Transverse colon (tissue), 4 donors: ENCODE results near the gene ASXL3. TPM values are rescaled to one million over a fixed set of nuclear protein-coding genes. Genes with fewer than 3 reads are reported as not detected.

Experiments used
- DNase-seq: peaks from one replicate; pipeline ENCODE4 v3.0.0-alpha.2; 2019
- H3K27ac ChIP-seq, 4 donors: fragments of 200-600 bp; sonication (generic); 2 replicates each; pipeline ENCODE4 v1.5.1; 2016 to 2018; ENCODE audit warnings: inconsistent platforms in 4 of 4
- H3K27me3 ChIP-seq: fragments of 200-600 bp; sonication (generic); 2 replicates; pipeline ENCODE4 v1.5.1; 2017; ENCODE audit warnings: inconsistent platforms
- H3K36me3 ChIP-seq, 4 donors: fragments of 200-600 bp; sonication (generic); 2 replicates each; pipeline ENCODE4 v1.5.1; 2017 to 2019; ENCODE audit warnings: inconsistent platforms in 4 of 4
- H3K4me1 ChIP-seq, 4 donors: fragments of 200-600 bp; sonication (generic); 2 replicates each; pipeline ENCODE4 v1.5.1; 2017 to 2020; ENCODE audit warnings: inconsistent platforms in 4 of 4
- H3K4me3 ChIP-seq, 4 donors: fragments of 200-600 bp; sonication (generic); 1 replicate in 1 of 4; 2 replicates in 3 of 4; pipeline versions ENCODE4 v1.5.1 to v1.6.1; 2017 to 2019; ENCODE audit warnings: inconsistent platforms in 4 of 4
- H3K9me3 ChIP-seq, 2 donors: fragments of 200-600 bp; sonication (generic); 2 replicates each; pipeline ENCODE4 v1.5.1; 2017 to 2019; ENCODE audit warnings: inconsistent platforms in 2 of 2
- CTCF ChIP-seq, 5 experiments: fragments of 200-600 bp in 3 of 5; fragments of 450-650 bp in 2 of 5; sonication (generic) in 3 of 5; IDR thresholded peaks; 1 replicate in 2 of 5; 2 replicates in 3 of 5; pipeline ENCODE4 v1.5.1; 2016 to 2017; ENCODE audit warnings: antibody characterized with exemption in 5 of 5, inconsistent platforms in 3 of 5, mild to moderate bottlenecking in 2 of 5, moderate library complexity in 1 of 5
- EP300 ChIP-seq: sonication (generic); formaldehyde crosslinking; IDR thresholded peaks from one replicate; pipeline ENCODE4 v1.6.1; 2017; ENCODE audit warnings: antibody characterized with exemption, low read depth
- POLR2A ChIP-seq: fragments of 450-650 bp; IDR thresholded peaks from one replicate; pipeline ENCODE4 v1.6.1; 2016; ENCODE audit warnings: antibody characterized with exemption, mild to moderate bottlenecking, moderate library complexity
- POLR2AphosphoS5 ChIP-seq, 3 donors: sonication (generic); formaldehyde crosslinking; IDR thresholded peaks; one replicate each; pipeline ENCODE4 v1.6.1; 2016; ENCODE audit warnings: antibody characterized with exemption in 3 of 3
- WGBS, 2 donors: methylation state at CpG; one replicate each; pipeline ENCODE4 v1.1.5; 2018; ENCODE audit warnings: low coverage in 1 of 2; 5-methylcytosine and 5-hydroxymethylcytosine counted together
- in situ Hi-C, 4 donors: fragments of 200-750 bp; cut with MboI; loops; one replicate each; pipeline versions ENCODE4 v1.15.0 to v1.15.1; 2017; ENCODE audit warnings: low sequenced_read_pairs in 3 of 4, low pct_ligation_motif_present in 1 of 4, low pct_unique_long_range_greater_than_20kb in 1 of 4
- intact Hi-C: fragments of 100-400 bp; cut with DNase I; formaldehyde crosslinking; loops from one replicate; pipeline ENCODE4 v1.15.1; 2023; ENCODE audit warnings: low total_unique reads
- total RNA-seq, 4 donors: library from RNA; depleted of rRNA; stranded (reverse); fragments of >200 nt; gene quantifications; one replicate each; pipeline ENCODE4 v1.1.0, GENCODE V29; 2016

Gene ASXL3
- total RNA-seq, 4 donors from 2014 or later, result 0.75 to 3.0 (median 1.7) TPM

GRCh38 chr18:33751613-33752221 is 173.7 kb downstream of the ASXL3 start:
- 33 to 38% methylated on average over 4 of the region's 4 CpGs for WGBS, 2 donors
- H3K4me3 ChIP-seq, result no peak overlapping the region
- intact Hi-C loops (no loop called here), in situ Hi-C loops (no loop called here)
- no peaks in the 10 kb centered on the region for H3K9me3 ChIP-seq
- H3K4me1 ChIP-seq, result peaks cover 0 to 4% (median 0%) of the 10 kb centered on the region in 4 donors
- H3K27me3 ChIP-seq, result no peaks in the 10 kb centered on the region
- H3K27ac ChIP-seq, result no peak overlapping the region
- DNase-seq, result no peak
- no peaks in the 10 kb centered on the region for H3K36me3 ChIP-seq
- TF ChIP-seq EP300, result no peak
- TF ChIP-seq CTCF (IDR thresholded peaks at IDR 0.05), result peak; percentile 41 to 51 (median 46)

DNA sequence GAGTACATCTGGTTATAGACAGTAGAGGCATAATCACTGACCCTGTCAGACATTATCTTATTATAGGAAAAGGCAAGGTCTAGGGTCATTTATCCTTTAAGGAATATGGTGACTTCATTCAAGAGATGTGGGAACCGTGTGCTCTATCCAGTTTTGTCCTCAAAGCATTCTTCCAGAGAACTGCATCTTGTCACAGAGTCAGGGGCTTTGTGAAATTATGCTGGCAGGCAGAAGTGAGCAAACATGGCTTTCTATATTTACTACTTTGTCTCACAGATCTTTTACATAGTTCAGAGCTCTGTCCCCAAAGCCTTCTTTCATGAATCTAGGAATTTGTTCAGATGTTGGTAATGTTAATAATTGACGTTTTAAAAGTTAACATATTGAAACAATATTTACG is 177.4 kb downstream of the ASXL3 start:
- H3K9me3 ChIP-seq, result no peaks in the 10 kb centered on the region
- in situ Hi-C loops (no loop called here), intact Hi-C loops (no loop called here)
- H3K4me3 ChIP-seq, result no peak overlapping the region
- TF ChIP-seq POLR2AphosphoS5 (IDR thresholded peaks at IDR 0.05) (no peak), EP300 (no peak), CTCF (IDR thresholded peaks at IDR 0.05) (no peak), POLR2A (no peak)
- WGBS, 2 donors, result 65 to 75% methylated on average over 3 of the region's 3 CpGs
- no peak for DNase-seq
- H3K27ac ChIP-seq, result no peak overlapping the region
- peaks cover 0 to 6% (median 0%) of the 10 kb centered on the region in 4 donors for H3K4me1 ChIP-seq
- H3K36me3 ChIP-seq, result no peaks in the 10 kb centered on the region
- no peaks in the 10 kb centered on the region for H3K27me3 ChIP-seq

DNA sequence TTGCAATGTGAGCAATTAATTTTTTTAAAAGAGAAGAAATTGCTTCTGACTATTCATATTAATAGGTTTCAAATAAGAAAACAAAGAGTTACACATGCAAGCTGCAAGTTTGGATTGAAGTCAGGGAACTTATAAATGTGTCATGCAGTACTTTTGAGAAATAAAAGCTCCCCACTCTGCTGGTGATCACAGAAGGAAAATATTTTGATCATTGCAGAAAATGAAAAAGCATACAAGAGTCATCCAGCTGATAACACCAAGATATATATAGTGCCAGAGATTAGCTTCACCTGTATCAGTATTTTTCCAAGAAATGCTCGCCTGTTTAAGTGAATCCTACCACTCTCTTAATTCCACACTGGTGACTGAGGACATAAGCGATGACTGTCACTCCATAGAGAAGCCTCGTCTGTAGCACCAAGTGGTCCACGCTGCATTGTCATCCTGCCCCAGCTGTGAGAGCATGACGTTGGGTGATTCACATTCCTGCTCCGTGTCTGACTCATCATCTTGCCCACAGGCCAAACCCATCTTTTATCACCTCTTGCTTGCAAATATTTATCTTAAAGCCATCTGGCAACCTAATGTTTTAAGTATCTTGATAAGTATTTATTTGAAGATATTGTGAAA is 178.0 kb downstream of the ASXL3 start:
- H3K4me3 ChIP-seq, result no peak overlapping the region
- peaks cover 0 to 6% (median 0%) of the 10 kb centered on the region in 4 donors for H3K4me1 ChIP-seq
- no peaks in the 10 kb centered on the region for H3K9me3 ChIP-seq
- 31 to 33% methylated on average over 6 of the region's 6 CpGs for whole genome bisulfite sequencing, 2 donors
- in situ Hi-C loops (no loop called here), intact Hi-C loops (no loop called here)
- DNase-seq, result peak; percentile 26
- H3K27me3 ChIP-seq, result no peaks in the 10 kb centered on the region
- peak overlapping the region in 1 of 4 donors; percentile 6 for H3K27ac ChIP-seq
- H3K36me3 ChIP-seq, result no peaks in the 10 kb centered on the region
- no peak for TF ChIP-seq POLR2A
- TF ChIP-seq EP300, result no peak
- TF ChIP-seq POLR2AphosphoS5 (IDR thresholded peaks at IDR 0.05), result peak in 2 of 3 donors; percentile 17 to 23
- TF ChIP-seq CTCF (IDR thresholded peaks at IDR 0.05), result no peak

- intact Hi-C loops, result no loop called here
- no peak overlapping the region for H3K27ac ChIP-seq
- no peaks in the 10 kb centered on the region for H3K9me3 ChIP-seq
- no peak for DNase-seq
- in situ Hi-C loops, result no loop called here
- peaks cover 0 to 6% (median 0%) of the 10 kb centered on the region in 4 donors for H3K4me1 ChIP-seq
- no peak overlapping the region for H3K4me3 ChIP-seq
- 63 to 71% methylated on average over 1 of the region's 1 CpG for WGBS, 2 donors
- TF ChIP-seq CTCF (IDR thresholded peaks at IDR 0.05) (no peak), POLR2AphosphoS5 (IDR thresholded peaks at IDR 0.05) (no peak), EP300 (no peak), POLR2A (no peak)
- no peaks in the 10 kb centered on the region for H3K36me3 ChIP-seq
- H3K27me3 ChIP-seq, result no peaks in the 10 kb centered on the region
Observed at GRCh38 chr18:33757037-33757436, 179.0 kb downstream of the ASXL3 start.
